GM19452 (cell line): ENCODE results near the gene ATG5.
A peak's percentile ranks its signal among the peaks of the same experiment; 100 is the strongest.

Experiments used
- ATAC-seq: cut with Tn5 transposase; IDR thresholded peaks from one replicate; pipeline ENCODE4 v1.9.1; 2021; ENCODE audit not compliant: unreplicated experiment

Gene ATG5

GRCh38 chr6:106226676-106227075 is 98.9 kb downstream of the ATG5 start:
- no peak for ATAC-seq

DNA sequence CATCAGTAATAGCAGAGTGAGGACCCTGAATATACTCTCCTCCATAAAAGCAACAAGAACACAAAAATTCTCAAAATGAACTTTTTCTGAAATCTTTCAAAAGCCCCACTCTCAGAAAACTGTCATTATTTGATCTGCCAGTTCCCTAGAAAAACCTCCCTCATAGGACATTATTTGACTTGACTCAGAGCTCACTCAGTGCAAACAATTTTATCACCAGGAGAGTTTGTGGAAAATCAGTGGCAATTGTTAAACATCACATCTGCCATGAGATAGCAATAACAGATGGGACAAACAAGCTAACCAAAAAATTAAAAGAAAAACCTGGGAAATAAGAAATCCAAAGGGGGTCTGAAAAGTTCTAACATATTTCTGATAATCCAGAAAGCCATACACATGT is 100.0 kb downstream of the ATG5 start:
- ATAC-seq, result no peak

- ATAC-seq, result peak; percentile 65
Observed at GRCh38 chr6:106223300-106223930, 102.1 kb downstream of the ATG5 start.

DNA sequence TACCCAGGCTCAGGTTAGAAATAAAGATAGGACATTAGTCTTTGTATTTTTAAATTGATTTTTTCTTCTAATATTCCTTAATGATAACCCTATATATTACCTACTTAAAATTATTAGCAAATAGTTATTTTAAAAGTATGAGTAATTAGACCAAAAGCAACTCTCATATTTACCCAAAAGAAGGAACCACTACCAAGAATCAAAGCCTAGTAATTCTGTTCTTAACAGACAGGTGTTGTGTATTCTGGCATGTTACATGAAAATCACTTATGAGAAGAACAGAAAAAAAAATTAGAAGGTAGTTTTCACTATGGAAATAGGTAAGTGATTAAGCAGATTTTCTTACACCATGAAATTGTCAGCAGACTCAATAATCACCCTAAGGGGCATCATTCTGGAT is 105.1 kb downstream of the ATG5 start:
- ATAC-seq, result no peak

GRCh38 chr6:106216527-106216926 is 109.0 kb downstream of the ATG5 start:
- ATAC-seq, result no peak

DNA sequence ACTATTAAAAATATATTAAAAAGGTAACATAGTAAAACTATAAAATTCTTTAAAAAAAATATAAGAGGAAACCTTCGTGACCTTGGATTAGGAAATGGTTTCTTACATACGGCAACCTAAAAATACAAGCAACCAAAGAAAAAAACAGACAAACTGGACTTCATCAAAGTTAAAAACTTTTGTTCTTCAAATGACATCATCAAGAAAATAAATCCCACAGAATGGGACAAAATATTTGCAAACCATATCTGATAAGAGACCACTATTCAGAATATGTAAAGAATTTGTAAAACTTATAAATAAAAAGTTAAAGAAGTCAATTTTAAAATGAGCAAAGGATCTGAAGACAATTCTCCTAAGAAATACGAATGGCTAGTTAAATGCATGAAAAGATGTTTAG is 110.0 kb downstream of the ATG5 start:
- no peak for ATAC-seq

GRCh38 chr6:106214531-106214930 is 111.0 kb downstream of the ATG5 start:
- ATAC-seq, result no peak

GRCh38 chr6:106213660-106214289 is 111.8 kb downstream of the ATG5 start:
- ATAC-seq, result no peak

DNA sequence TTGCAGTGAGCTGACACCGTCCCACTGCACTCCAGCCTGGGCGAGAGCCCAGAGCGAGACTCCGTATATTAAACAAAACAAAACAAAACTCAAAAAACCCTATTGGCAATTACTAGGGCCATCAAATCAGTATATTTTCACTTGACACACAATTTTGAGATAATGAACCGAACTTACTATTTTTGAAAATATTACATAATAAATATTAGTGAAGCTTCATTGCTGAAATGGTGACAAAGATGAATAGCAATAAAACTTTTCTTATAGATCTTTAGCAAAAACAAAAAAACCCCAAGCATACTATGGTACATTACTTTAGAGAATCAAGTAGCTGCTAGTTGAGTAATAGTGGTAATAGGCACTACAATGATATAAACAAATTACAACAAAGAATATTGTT is 113.0 kb downstream of the ATG5 start:
- ATAC-seq, result no peak

DNA sequence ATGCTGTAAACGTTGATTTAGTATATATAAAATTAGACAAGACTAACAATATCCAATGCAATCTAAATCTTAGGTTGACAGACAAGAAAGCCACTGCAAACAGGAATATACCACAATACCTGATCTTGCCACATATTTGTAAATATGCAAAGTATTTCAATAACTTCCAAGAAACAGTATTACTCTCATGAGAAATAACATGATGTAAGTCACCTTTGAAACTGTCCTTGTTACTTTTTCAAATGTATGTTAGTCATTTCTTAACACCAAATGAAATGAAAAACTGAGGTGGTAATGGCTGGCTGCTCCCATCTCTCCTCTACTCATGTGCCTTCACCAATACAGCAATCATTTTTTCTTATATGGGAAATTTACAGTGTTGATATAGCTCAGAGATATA is 118.7 kb downstream of the ATG5 start:
- ATAC-seq, result peak; percentile 83

DNA sequence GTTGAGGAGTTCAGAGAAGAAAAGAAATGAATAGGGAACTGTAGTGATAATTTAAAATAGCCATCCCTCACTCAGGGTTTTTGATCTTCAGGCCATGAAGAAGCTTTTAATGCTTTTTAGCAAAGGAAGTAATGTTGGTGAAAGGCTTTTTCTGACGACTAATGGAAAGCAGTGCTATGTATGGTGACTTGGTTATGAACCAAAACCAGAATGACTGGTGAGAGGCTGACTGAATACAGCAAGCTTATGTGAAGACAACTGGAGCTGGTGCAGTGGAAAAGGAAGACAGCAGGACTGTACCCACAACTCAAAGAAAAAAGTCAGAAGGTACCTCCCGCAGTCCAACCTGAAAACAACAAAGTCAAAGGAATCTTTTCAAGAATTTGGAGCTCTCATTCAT is 120.6 kb downstream of the ATG5 start:
- no peak for ATAC-seq

GRCh38 chr6:106199998-106200397 is 125.6 kb downstream of the ATG5 start:
- ATAC-seq, result no peak

DNA sequence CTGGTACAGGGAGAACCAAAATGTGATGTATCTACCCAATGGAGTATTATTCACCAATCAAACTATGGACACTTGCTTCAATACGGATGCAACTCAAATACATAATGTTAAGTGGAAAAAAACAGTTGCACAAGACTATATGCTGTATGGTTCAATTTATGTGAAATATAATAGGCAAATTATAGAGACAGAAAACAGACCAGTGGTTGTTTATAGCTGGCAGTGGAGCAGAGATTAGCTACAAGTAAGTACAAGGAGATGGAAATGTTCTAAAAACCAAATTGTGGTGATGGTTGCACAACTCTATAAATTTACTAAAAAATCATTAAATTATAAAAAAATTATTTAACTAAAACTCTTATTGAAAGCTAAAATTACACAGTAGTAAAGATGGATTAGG is 126.2 kb downstream of the ATG5 start:
- ATAC-seq, result no peak

GRCh38 chr6:106197441-106197840 is 128.1 kb downstream of the ATG5 start:
- ATAC-seq, result no peak

DNA sequence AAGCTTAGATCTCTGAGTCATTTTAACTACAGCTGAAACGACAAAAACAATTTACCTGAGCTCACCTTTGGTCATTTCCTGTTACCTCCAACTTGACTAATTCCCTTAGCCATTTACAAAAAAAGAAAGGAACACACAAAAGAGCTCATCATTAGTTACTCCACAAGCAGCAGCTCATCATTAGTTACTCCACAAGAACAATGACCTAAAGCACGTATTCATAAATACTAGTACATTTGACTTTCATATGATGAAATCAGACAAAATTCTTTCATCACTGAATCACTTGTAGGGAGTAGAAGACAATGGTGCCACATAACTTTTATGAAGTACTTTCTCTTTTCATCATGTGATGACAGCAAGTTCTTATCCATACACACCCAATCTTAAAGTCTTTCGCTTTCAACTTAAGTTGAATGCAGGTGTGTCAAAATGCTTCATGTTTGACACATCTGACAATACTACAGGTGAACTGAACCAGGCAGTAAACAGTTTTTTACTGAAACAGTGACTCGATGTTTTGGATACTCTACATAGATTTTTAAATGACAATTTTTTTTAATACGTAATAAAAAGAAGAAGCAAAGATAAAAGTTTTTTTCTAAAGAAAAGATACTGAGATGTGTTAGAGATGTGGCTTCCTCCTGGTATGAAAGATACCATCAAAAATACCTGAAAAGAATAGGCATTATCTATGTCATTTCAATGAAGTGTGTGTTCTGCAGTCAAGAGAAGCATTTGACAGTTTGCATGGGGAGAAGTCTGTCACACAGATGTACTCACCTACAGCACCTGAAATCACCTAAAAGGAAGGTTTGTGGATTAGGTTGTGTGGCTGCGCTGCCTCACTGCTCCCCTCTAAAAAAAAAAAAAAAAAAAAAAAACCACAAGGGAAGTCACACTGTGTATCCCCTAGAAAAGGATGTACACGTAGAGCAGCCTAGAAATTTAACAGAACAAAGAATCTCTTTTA is 130.3 kb downstream of the ATG5 start:
- ATAC-seq, result no peak

DNA sequence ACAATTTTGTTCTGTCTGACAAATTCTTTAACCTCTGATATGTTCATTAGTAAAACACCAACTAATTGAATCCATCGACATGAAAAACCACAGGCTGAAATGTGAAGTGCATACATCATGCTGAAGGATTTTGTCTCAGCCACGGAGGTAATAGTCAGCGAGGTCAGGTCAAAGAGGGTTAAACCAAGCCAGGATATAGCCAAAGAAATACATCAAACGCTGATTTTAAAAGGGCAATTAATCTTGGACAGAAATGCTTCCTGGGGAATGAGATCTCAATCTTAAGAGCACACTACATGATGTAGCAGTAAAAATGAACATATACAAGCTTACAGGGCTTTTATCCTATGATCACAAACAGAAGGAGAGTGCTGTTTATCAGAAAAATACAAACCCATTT is 132.7 kb downstream of the ATG5 start:
- no peak for ATAC-seq

DNA sequence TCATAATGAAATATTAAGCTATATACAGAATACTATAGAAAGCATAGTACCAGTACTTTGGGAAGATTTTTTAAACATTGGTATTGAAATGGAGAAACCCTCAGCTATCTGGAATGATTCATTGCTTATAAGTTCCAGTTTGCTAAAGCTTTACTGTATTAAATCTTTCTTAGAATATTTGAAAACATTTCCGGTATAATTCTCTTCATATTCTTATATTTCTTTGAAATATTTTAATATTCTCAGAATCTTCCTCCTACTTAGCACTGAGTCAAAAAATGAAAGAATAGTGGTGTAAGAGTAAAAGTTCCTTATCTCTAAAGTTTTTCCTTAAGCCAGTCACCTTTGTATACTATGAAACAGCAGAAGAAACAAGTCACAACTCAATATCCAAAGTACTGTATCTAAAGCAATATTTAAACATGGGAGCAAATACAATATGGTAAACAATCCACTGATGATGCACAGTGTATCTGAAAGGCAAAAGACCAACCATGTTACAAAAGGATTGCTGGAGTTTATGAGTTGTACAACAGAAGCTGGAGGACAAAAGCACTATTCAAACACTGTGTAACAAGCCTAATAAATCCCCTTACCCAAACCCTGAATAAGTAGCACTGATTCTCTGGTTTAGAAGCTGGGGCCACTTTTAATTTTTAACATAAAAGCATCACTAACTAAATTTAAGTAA is 137.3 kb downstream of the ATG5 start:
- no peak for ATAC-seq

DNA sequence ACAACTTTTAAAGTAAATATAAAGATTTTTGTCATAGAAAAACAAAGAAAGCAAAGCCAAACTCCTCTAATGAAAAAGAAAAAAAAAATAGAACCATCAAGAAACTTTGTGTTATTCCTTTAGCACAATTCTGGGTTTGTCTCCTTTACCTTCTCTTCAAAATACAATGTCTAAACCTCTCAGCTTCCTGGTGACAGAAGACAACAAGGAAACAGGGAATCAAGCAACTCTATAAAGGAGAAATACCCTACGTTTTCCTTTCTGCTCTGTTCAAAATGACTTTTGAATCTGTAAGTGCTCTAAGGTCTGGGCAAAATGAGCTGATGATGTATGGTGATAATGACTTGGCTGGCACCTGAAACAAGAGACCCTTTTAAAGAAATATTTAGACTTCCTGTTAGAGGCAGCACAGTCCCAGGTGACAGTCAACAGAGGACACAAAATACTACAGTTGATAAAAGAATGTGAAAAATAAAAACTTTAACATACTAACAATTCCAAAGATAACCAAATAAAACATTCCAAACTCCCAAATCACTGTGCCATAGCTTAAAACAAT is 138.1 kb downstream of the ATG5 start:
- ATAC-seq, result no peak

DNA sequence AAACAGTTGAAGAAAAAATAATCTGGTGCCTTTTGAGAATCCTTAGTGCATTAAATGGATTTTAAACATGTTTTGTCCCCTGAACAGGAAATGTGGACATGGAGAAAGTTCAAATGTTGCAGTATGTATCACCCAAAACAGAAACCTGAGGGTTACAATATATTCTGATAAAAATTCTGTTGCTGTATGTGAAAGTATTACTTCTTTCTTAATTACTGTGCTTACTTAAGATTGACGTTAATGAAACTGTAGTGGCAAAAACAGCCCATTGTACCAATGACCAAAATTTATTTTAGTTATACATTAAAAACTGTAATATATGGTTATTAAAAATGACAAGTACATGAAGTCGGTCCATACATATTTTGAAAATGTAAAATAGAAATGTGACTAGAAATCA is 138.8 kb downstream of the ATG5 start:
- no peak for ATAC-seq

GRCh38 chr6:106186172-106186571 is 139.4 kb downstream of the ATG5 start:
- ATAC-seq, result no peak

- ATAC-seq, result no peak
Observed at GRCh38 chr6:106185615-106186014, 139.9 kb downstream of the ATG5 start.
